IPS-18c (cell line): ENCODE measurements around the gene FASN.

Experiments used
- H3K4me3 ChIP-seq: 2 replicates; pipeline ENCODE4 v1.7.0; 2013; ENCODE audit warnings: low read depth, mild to moderate bottlenecking, low read length, moderate library complexity; ENCODE audit not compliant: insufficient read depth
- H3K9me3 ChIP-seq: one replicate; pipeline ENCODE4 v1.6.1; 2013; ENCODE audit warnings: mild to moderate bottlenecking, low read length, moderate library complexity; ENCODE audit not compliant: control insufficient read depth, insufficient read depth

FASN gene

GRCh38 chr17:82094931-82095776 lies 2.9 kb downstream of the FASN start:
- Histone ChIP-seq H3K9me3 (peaks cover 2% of the 10 kb centered on the region), H3K4me3 (no peak overlapping the region)

- H3K4me3 ChIP-seq: no peak overlapping the region
These were observed 4.9 kb downstream of the FASN start for GRCh38 chr17:82092995-82093751.

GRCh38 chr17:82092628-82092994 lies 5.4 kb downstream of the FASN start:
- Histone ChIP-seq H3K4me3 (no peak overlapping the region), H3K9me3 (peaks cover 1% of the 10 kb centered on the region)

More at GRCh38 chr17:82092995-82093751, 4.9 kb downstream of the FASN start:
- peaks cover 2% of the 10 kb centered on the region for H3K9me3 ChIP-seq

- Histone ChIP-seq H3K4me3 (no peak overlapping the region), H3K9me3 (no peaks in the 10 kb centered on the region)
These were observed 5.9 kb downstream of the FASN start for GRCh38 chr17:82092094-82092586.

- Histone ChIP-seq H3K9me3 (no peaks in the 10 kb centered on the region), H3K4me3 (no peak overlapping the region)
These were observed 6.6 kb downstream of the FASN start for GRCh38 chr17:82091264-82092066.

- Histone ChIP-seq H3K9me3 (no peaks in the 10 kb centered on the region), H3K4me3 (no peak overlapping the region)
These were observed 7.3 kb downstream of the FASN start for GRCh38 chr17:82090549-82091263.

GRCh38 chr17:82089723-82090548 lies 8.1 kb downstream of the FASN start:
- no peaks in the 10 kb centered on the region for H3K9me3 ChIP-seq

GRCh38 chr17:82088838-82089722 lies 9.0 kb downstream of the FASN start:
- Histone ChIP-seq H3K4me3 (no peak overlapping the region), H3K9me3 (no peaks in the 10 kb centered on the region)

More at GRCh38 chr17:82089723-82090548, 8.1 kb downstream of the FASN start:
- H3K4me3 ChIP-seq: no peak overlapping the region

- H3K4me3 ChIP-seq: no peak overlapping the region
- H3K9me3 ChIP-seq: no peaks in the 10 kb centered on the region
These were observed 9.8 kb downstream of the FASN start for GRCh38 chr17:82087961-82088837.

GRCh38 chr17:82086941-82087906 lies 10.8 kb downstream of the FASN start:
- Histone ChIP-seq H3K9me3 (no peaks in the 10 kb centered on the region), H3K4me3 (no peak overlapping the region)

GRCh38 chr17:82085931-82086764 lies 11.9 kb downstream of the FASN start:
- no peak overlapping the region for H3K4me3 ChIP-seq
- no peaks in the 10 kb centered on the region for H3K9me3 ChIP-seq

GRCh38 chr17:82085031-82085861 lies 12.8 kb downstream of the FASN start:
- Histone ChIP-seq H3K9me3 (no peaks in the 10 kb centered on the region), H3K4me3 (no peak overlapping the region)
